Gastroesophageal sphincter (tissue), 4 donors: ENCODE results near the gene UBXN2A. TPM values are rescaled to one million over a fixed set of nuclear protein-coding genes. Genes with fewer than 3 reads are reported as not detected.

Source experiments
- ATAC-seq: fragments of 150-250 bp; one replicate; pipeline ENCODE4 v1.9.1; 2016; ENCODE audit warnings: mild to moderate bottlenecking, moderate library complexity
- H3K27ac ChIP-seq, 4 donors: fragments of 200-600 bp; sonication (generic) in 3 of 4; 1 replicate in 3 of 4; 2 replicates in 1 of 4; pipeline ENCODE4 v1.5.1; 2016 to 2019
- H3K27me3 ChIP-seq: fragments of 200-600 bp; sonication (generic); one replicate; pipeline ENCODE4 v1.5.1; 2019
- H3K36me3 ChIP-seq, 2 donors: fragments of 200-600 bp; sonication (generic); one replicate each; pipeline ENCODE4 v1.5.1; 2019; ENCODE audit warnings: control low read depth in 1 of 2
- H3K4me1 ChIP-seq, 3 donors: fragments of 200-600 bp; sonication (generic); 1 replicate in 2 of 3; 2 replicates in 1 of 3; pipeline ENCODE4 v1.5.1; 2016 to 2019; ENCODE audit warnings: control low read depth in 2 of 3
- H3K4me3 ChIP-seq, 2 donors: fragments of 200-600 bp; sonication (generic); one replicate each; pipeline ENCODE4 v1.5.1; 2019; ENCODE audit warnings: mild to moderate bottlenecking in 1 of 2, moderate library complexity in 1 of 2
- H3K9me3 ChIP-seq, 3 donors: fragments of 200-600 bp; sonication (generic); one replicate each; pipeline ENCODE4 v1.5.1; 2017 to 2019; ENCODE audit warnings: control low read depth in 2 of 3
- CTCF ChIP-seq, 4 experiments: fragments of 200-600 bp in 2 of 4; fragments of 450-650 bp in 2 of 4; sonication (generic) in 1 of 4; IDR thresholded peaks; one replicate each; pipeline ENCODE4 v1.5.1; 2017 to 2019; ENCODE audit warnings: antibody characterized with exemption in 4 of 4, mild to moderate bottlenecking in 2 of 4, moderate library complexity in 2 of 4
- EP300 ChIP-seq: sonication (generic); formaldehyde crosslinking; IDR thresholded peaks from one replicate; pipeline ENCODE4 v1.6.1; 2017; ENCODE audit warnings: antibody characterized with exemption, mild to moderate bottlenecking
- POLR2A ChIP-seq, 2 donors: fragments of 450-650 bp; IDR thresholded peaks; one replicate each; pipeline ENCODE4 v1.6.1; 2017; ENCODE audit warnings: antibody characterized with exemption in 2 of 2, mild to moderate bottlenecking in 2 of 2, moderate library complexity in 1 of 2
- POLR2AphosphoS5 ChIP-seq: sonication (generic); formaldehyde crosslinking; IDR thresholded peaks from one replicate; pipeline ENCODE4 v1.6.1; 2017; ENCODE audit warnings: antibody characterized with exemption
- WGBS, 2 donors: methylation state at CpG; one replicate each; pipeline ENCODE4 v1.1.5; 2018; ENCODE audit warnings: low coverage in 1 of 2; 5-methylcytosine and 5-hydroxymethylcytosine counted together
- total RNA-seq, 4 donors: library from RNA; depleted of rRNA; stranded (reverse); fragments of >200 nt; gene quantifications; one replicate each; pipeline ENCODE4 v1.1.0, GENCODE V29; 2016

Gene UBXN2A
- total RNA-seq, 4 donors from 2014 or later, result 19.1 to 29.3 (median 22.2) TPM

GRCh38 chr2:23976883-23977282, 36.6 kb downstream of the UBXN2A start:
- Histone ChIP-seq H3K4me3 (no peak overlapping the region), H3K36me3 (peaks cover 0 to 88% of the 10 kb centered on the region in 2 donors), H3K9me3 (no peaks in the 10 kb centered on the region), H3K27ac (no peak overlapping the region), H3K27me3 (no peaks in the 10 kb centered on the region), H3K4me1 (no peaks in the 10 kb centered on the region)
- 94 to 97% methylated on average over 3 to 6 of the region's 8 CpGs for WGBS, 2 donors
- TF ChIP-seq EP300 (no peak), POLR2A (IDR thresholded peaks at IDR 0.05) (no peak), POLR2AphosphoS5 (no peak), CTCF (IDR thresholded peaks at IDR 0.05) (no peak)
- ATAC-seq, result no peak

- TF ChIP-seq POLR2A (IDR thresholded peaks at IDR 0.05) (no peak), CTCF (IDR thresholded peaks at IDR 0.05) (no peak), POLR2AphosphoS5 (no peak), EP300 (no peak)
- Histone ChIP-seq H3K27me3 (no peaks in the 10 kb centered on the region), H3K9me3 (no peaks in the 10 kb centered on the region), H3K36me3 (peaks cover 0 to 66% of the 10 kb centered on the region in 2 donors), H3K4me3 (no peak overlapping the region), H3K27ac (no peak overlapping the region), H3K4me1 (no peaks in the 10 kb centered on the region)
- ATAC-seq, result no peak
- 59 to 65% methylated on average over 2 of the region's 2 CpGs for WGBS, 2 donors
Observed at GRCh38 chr2:23988371-23988770, 48.1 kb downstream of the UBXN2A start.

- Histone ChIP-seq H3K27ac (no peak overlapping the region), H3K9me3 (no peaks in the 10 kb centered on the region), H3K4me3 (no peak overlapping the region), H3K27me3 (no peaks in the 10 kb centered on the region), H3K36me3 (peaks cover 0 to 27% of the 10 kb centered on the region in 2 donors), H3K4me1 (no peaks in the 10 kb centered on the region)
- 58 to 62% methylated on average over 1 of the region's 1 CpG for WGBS, 2 donors
- TF ChIP-seq CTCF (IDR thresholded peaks at IDR 0.05), result no peak
- no peak for TF ChIP-seq EP300
- TF ChIP-seq POLR2A (IDR thresholded peaks at IDR 0.05), result no peak
- no peak for TF ChIP-seq POLR2AphosphoS5
- ATAC-seq, result no peak
Observed at GRCh38 chr2:23992931-23993330, 52.7 kb downstream of the UBXN2A start.

GRCh38 chr2:23993736-23994269, 53.5 kb downstream of the UBXN2A start:
- H3K4me1 ChIP-seq, result no peaks in the 10 kb centered on the region
- 99 to 100% methylated on average over 7 to 8 of the region's 8 CpGs for WGBS, 2 donors
- TF ChIP-seq CTCF (IDR thresholded peaks at IDR 0.05) (no peak), EP300 (no peak), POLR2A (IDR thresholded peaks at IDR 0.05) (no peak), POLR2AphosphoS5 (no peak)
- H3K9me3 ChIP-seq, result no peaks in the 10 kb centered on the region
- ATAC-seq, result no peak
- H3K27me3 ChIP-seq, result no peaks in the 10 kb centered on the region
- no peak overlapping the region for H3K27ac ChIP-seq
- H3K36me3 ChIP-seq, result peaks cover 0 to 29% of the 10 kb centered on the region in 2 donors
- H3K4me3 ChIP-seq, result no peak overlapping the region

- 17 to 24% methylated on average over 1 of the region's 1 CpG for WGBS, 2 donors
- H3K27me3 ChIP-seq, result no peaks in the 10 kb centered on the region
- no peak for ATAC-seq
Observed at GRCh38 chr2:23994567-23994966, 54.3 kb downstream of the UBXN2A start.

More at GRCh38 chr2:23994567-23994966, 54.3 kb downstream of the UBXN2A start:
- Histone ChIP-seq H3K9me3 (no peaks in the 10 kb centered on the region), H3K4me3 (no peak overlapping the region), H3K27ac (no peak overlapping the region), H3K4me1 (no peaks in the 10 kb centered on the region), H3K36me3 (peaks cover 0 to 28% of the 10 kb centered on the region in 2 donors)
- TF ChIP-seq EP300, result no peak
- no peak for TF ChIP-seq CTCF (IDR thresholded peaks at IDR 0.05)
- TF ChIP-seq POLR2A (IDR thresholded peaks at IDR 0.05), result no peak
- TF ChIP-seq POLR2AphosphoS5, result no peak
